Mesenteric fat pad (tissue), 1 donor: ENCODE data around the gene OGFOD3. TPM values are rescaled to one million over a fixed set of nuclear protein-coding genes. Genes with fewer than 3 reads are reported as not detected.

Experiments
- DNase-seq: peaks from one replicate; pipeline ENCODE4 v3.0.0-alpha.2; 2020; ENCODE audit warnings: low spot score
- total RNA-seq: library from RNA; stranded (reverse); fragmentation: NEBNext Ultra II Directional; extraction: Animal tissue kit (Norgen Biotek cat#: 25700); gene quantifications from one replicate; pipeline ENCODE4 v1.2.1, GENCODE V29; 2021
- donor health status: DM: yes; HTN: yes; CAD: no.

Gene OGFOD3
- total RNA-seq, 1 donor from 2014 or later: 22.6 TPM

GRCh38 chr17:82408288-82408937, 10.0 kb downstream of the OGFOD3 start:
- DNase-seq: no peak

DNA sequence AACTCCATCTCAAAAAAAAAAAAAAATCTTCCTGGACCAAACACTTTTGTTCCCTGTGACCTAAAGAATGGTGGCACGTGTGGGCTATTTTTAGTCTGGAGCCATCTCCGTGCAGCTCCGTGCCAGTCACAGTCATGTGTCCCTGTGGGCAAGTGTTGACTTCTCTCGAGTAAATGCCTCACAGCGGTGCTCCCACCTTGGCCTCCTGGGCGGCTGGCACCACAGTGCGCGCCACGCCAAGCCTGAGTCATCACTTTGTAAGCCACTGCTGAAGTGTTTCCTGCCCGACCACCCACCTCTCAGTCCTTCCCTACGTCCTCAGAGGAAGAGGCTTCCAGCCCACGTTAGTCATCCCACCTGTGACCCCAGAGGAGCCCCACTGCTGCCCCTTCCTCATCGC, 11.1 kb downstream of the OGFOD3 start:
- no peak for DNase-seq

GRCh38 chr17:82406131-82406671, 12.2 kb downstream of the OGFOD3 start:
- DNase-seq: no peak

GRCh38 chr17:82405051-82405450, 13.3 kb downstream of the OGFOD3 start:
- DNase-seq: no peak

- no peak for DNase-seq
These were observed 14.4 kb downstream of the OGFOD3 start for GRCh38 chr17:82403662-82404660.

GRCh38 chr17:82402865-82403264, 15.5 kb downstream of the OGFOD3 start:
- no peak for DNase-seq

DNA sequence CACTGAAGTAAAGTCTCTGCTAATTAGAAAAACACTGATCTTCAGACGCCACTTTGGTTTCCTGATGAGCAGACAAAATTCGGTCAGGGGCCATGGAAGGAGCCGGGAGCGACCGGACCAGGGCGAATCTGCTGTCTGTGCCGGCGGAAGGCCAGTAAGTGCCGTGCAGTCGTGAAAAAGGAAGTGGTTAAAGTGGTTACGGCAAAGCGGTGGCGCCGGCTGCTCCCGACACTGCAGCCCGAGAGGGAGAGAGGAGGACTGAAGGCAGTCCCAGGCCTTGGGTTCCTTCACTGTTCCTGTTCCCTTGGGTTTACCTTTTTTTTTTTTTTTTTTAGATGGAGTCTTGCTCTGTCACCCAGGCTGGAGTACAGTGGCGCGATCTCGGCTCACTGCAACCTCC, 17.6 kb downstream of the OGFOD3 start:
- no peak for DNase-seq

DNA sequence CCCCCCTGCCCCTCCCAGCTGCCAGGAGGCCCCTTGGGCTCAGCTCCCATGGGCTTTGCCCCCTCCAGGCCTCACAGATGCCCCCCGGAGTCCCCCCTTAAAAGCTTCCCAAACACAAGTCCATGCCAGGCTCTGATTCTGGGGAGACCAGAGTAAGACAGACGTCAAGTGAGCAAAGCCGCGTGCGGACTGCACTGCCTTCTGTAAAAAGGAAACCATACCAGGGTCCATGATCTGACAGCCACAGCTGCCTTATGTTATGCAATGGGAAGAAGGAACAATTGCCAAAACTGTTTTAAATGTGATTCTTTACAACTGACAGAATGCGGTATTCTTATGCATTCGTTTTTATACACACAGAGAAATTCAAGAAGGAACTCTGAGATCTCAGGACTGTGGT, 18.2 kb downstream of the OGFOD3 start:
- DNase-seq: no peak

DNA sequence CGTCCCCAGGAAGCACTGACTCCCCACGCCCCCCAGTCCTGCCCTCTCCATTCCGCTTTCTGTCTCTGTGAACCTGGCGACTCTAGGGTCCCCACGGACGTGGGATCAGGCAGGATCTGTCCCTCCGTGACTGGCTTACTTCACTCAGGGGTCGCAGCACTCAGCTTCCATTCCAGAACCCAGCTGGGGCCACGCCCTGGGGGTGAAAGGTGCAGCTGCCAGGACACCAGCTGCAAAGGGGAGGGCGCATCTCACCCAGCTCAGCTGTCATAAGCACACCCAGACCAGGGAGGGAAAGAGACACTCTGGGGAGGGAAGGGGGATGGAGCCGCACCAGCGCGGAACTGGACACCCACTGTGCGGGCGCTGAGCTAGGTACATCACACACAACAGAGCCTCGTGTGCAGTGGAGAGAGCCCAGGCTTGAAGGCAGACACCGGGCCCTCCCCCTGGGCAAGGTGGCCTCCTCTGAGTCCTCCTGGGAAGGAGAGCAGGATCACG, 18.7 kb downstream of the OGFOD3 start:
- no peak for DNase-seq

DNA sequence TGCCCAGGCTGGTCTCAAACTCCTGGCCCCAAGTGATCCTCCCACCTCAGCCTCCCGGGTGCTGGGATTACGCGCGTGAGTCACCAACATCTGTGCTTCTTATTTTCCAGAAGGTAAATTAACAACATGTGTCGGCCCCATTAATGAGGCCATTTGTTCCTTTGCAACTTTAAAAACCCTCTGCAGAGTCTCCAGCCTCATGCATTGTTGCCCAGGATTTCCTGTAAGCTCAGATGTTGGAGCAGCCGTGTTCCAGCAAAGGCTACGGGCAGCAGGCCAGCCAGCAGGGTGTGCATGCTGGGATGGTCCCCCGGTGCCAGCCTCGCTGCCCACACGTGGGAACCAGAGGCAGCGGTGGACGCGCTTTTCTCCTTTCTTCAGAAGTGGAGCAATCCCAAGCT, 19.3 kb downstream of the OGFOD3 start:
- no peak for DNase-seq

DNA sequence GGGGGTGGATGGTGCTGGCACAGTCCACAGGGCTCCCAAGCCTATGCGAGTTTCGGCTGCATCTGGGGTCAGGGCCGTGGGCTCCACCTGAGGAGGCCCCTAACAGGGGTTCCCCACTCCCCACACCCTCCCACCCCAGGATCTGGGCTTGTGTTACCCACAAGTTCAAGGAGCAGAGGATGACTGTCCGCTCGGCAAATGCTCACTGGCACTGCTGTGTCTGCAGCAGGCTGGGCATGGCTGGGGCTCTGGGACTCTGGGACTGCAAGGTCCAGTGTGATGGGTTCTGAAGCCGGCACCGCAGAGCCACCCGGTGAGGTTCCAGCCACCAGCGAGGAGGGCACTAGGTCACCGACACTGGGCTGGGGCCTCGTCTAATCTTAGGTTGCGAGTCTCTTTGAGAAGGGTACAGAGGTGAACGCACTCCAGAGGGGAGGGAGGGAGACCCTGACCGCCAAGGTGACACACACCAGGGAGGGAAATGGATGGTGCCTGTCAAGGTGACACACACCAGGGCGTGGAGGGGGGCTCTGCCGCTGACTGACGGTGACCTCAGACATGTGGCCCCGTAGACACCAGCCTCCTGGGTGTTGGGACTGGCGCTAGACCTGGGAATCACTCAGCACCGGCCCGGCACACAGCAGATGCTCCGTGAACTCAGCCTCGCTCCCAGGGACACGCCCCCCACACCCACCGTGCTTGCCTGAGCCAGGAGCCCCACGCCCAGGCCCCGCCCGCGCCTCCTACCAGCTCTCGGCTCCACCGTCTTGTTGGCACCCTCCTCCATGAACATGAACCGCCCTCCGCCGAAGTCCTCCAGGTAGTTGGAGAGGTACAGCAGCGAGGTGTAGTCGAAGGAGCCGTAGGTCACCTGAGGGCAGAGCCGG, 20.7 kb downstream of the OGFOD3 start:
- no peak for DNase-seq

GRCh38 chr17:82396601-82397435, 21.6 kb downstream of the OGFOD3 start:
- no peak for DNase-seq

DNA sequence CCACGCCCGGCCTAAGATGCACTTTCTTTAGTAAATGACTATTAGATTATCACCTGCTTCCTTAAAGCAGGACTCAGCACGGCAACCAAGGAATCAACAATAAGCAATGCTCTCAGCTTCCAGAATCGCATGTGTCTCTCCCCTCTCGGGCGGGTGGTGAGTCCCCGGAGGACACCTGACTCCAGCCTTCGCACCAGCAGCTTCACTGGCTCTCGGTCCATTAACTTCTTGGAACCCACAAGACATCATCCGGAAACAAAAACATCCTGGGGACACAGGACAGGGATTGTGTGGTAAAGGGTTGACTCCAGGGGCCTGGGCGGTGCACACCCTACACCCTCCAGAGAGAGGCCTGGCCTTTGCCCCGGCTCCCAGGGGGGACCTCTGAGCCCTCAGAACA, 24.1 kb downstream of the OGFOD3 start:
- no peak for DNase-seq

DNA sequence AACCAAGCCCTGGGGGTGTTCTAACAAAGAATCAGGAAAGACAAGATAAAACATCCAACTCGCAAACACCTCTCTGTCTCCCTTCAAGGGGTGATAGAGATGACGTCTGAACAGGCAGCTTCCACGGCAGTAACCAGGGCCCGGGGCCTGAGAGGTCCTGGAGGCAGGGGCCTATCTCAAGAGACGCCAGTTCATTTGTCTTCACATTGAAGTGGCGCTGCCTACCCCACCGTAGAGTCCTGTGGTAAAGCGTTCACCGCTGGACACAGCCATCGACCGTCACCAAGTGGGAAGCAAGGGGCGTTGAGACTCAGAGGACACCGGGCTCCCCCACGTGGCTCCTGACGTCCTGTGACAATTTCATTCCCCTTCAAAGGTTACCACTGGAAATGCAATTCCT, 25.4 kb downstream of the OGFOD3 start:
- DNase-seq: no peak

- no peak for DNase-seq
These were observed 26.0 kb downstream of the OGFOD3 start for GRCh38 chr17:82392209-82392920.

GRCh38 chr17:82391496-82392066, 26.8 kb downstream of the OGFOD3 start:
- DNase-seq: no peak

GRCh38 chr17:82390860-82391435, 27.4 kb downstream of the OGFOD3 start:
- no peak for DNase-seq

GRCh38 chr17:82390015-82390859, 28.1 kb downstream of the OGFOD3 start:
- DNase-seq: no peak
